Naive B cell (primary cell): Measurements from ENCODE around the gene DHRS3. TPM values are rescaled to one million over a fixed set of nuclear protein-coding genes. Genes with fewer than 3 reads are reported as not detected.
"Not testable (repeated sequence)": the region's sequence is repeated elsewhere in the genome, so short reads cannot be mapped to it uniquely, and the experiment has no call there.

ENCODE experiments used
- ATAC-seq, 2 donors: fragments of 150-1000 bp; cut with Tn5 transposase; 2 replicates each; pipeline ENCODE4 v1.10.0; 2021; ENCODE audit warnings: low read depth in 2 of 2, mild to moderate bottlenecking in 2 of 2, moderate library complexity in 2 of 2
- DNase-seq: peaks from one replicate; pipeline ENCODE4 v3.0.0; 2022
- H3K27ac Mint-ChIP-seq, 6 donors: one replicate each; pipeline ENCODE4 v1.8.0; 2020 to 2022; ENCODE audit warnings: mild to moderate bottlenecking in 6 of 6, mixed read lengths in 6 of 6, moderate library complexity in 5 of 6, inconsistent platforms in 2 of 6
- H3K27me3 Mint-ChIP-seq, 3 donors: one replicate each; pipeline ENCODE4 v1.8.0; 2021 to 2022; ENCODE audit warnings: mixed read lengths in 3 of 3, mild to moderate bottlenecking in 1 of 3
- H3K36me3 Mint-ChIP-seq, 2 donors: one replicate each; pipeline ENCODE4 v1.8.0; 2020 to 2022; ENCODE audit warnings: mixed read lengths in 2 of 2, inconsistent platforms in 1 of 2, mild to moderate bottlenecking in 1 of 2
- H3K4me1 Mint-ChIP-seq, 3 donors: one replicate each; pipeline ENCODE4 v1.8.0; 2020 to 2022; ENCODE audit warnings: mixed read lengths in 3 of 3, inconsistent platforms in 1 of 3, mild to moderate bottlenecking in 1 of 3, moderate library complexity in 1 of 3
- H3K4me3 Mint-ChIP-seq, 8 donors: one replicate each; pipeline ENCODE4 v1.8.0; 2020 to 2022; ENCODE audit warnings: mild to moderate bottlenecking in 8 of 8, mixed read lengths in 8 of 8, moderate library complexity in 8 of 8, inconsistent platforms in 2 of 8
- H3K9me3 Mint-ChIP-seq, 7 donors: one replicate each; pipeline ENCODE4 v1.8.0; 2020 to 2022; ENCODE audit warnings: mixed read lengths in 7 of 7, mild to moderate bottlenecking in 5 of 7, inconsistent platforms in 2 of 7, moderate library complexity in 1 of 7
- polyA plus RNA-seq, 6 donors: library from polyadenylated mRNA; unstranded; fragments of 300-500 nt; fragmentation: Illumina TruSeq; gene quantifications; one replicate each; pipeline ENCODE4 v1.2.3, GENCODE V29; 2021; ENCODE audit warnings: low read depth in 6 of 6

The DHRS3 gene
- polyA plus RNA-seq, 6 donors from 2014 or later: 0.21 to 1.9 (median 0.47) TPM; not detected in 1

DNA sequence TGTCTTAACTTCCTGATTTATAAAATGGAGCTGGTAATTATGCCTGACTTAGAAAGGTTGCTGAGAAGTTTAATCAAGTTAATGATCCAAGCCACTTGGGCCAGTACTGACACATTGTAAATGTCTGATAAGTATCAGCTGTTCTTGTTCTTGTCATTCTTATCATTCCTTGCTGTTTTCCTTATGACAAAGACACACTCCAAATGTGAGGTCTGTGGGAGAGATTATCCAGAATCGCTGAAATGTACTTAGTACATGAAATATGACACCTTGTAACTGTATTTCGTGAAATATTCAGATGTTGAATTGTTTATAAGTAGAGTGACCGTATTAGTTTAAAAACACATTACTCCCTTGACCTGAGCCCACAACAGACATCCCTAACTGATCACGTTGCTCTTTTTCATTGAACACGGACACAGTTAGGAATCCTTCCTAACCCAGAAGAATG, 32.0 kb upstream of the DHRS3 start:
- H3K9me3 Mint-ChIP-seq: no peaks in the 10 kb centered on the region
- H3K4me3 Mint-ChIP-seq: no peak overlapping the region
- H3K36me3 Mint-ChIP-seq: no peaks in the 10 kb centered on the region
- no peak overlapping the region for H3K27ac Mint-ChIP-seq
- no peaks in the 10 kb centered on the region for H3K4me1 Mint-ChIP-seq
- peaks cover 22 to 56% (median 38%) of the 10 kb centered on the region in 3 donors for H3K27me3 Mint-ChIP-seq
- no peak for DNase-seq
- ATAC-seq: no peak

DNA sequence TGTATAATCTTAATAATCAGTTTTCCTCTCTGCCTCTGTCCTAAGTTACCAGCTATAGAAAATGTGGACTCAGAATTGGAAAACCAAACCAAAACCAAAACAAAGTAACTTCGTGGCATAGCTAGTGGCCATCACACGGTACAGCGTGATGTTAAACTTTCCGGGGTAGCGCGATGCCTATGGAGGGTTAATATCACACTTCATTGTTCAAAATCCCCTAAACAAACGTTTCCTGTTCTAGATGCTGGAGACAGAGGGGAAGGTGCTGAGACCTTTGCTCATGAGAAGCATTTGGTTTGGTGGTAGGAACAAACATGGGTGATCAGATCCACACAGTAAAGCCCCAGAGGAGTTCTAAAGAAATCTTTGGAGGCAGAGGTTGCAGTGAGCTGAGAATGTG, 30.7 kb upstream of the DHRS3 start:
- H3K4me1 Mint-ChIP-seq: no peaks in the 10 kb centered on the region
- no peaks in the 10 kb centered on the region for H3K9me3 Mint-ChIP-seq
- H3K4me3 Mint-ChIP-seq: no peak overlapping the region
- H3K27me3 Mint-ChIP-seq: peaks cover 22 to 64% (median 40%) of the 10 kb centered on the region in 3 donors
- H3K27ac Mint-ChIP-seq: no peak overlapping the region
- ATAC-seq (no peak), DNase-seq (no peak)
- H3K36me3 Mint-ChIP-seq: no peaks in the 10 kb centered on the region

DNA sequence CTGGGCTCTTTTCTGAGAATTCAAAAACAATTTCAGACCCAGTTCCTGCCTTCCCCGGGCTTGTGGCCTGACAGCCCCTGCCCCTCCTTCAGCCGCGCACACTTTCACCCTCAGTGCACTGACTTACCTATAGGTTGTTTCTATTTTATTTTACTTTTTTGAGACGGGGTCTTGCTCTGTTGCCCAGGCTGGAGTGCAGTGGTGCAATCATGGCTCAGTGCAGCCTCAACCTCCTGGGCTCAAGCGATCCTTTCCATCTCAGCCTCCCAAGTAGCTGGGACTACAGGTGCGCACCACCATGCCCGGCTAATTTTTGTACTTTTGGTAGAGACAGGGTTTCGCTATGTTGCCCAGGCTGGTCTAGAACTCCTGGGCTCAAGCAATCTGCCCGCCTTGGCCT, 27.4 kb upstream of the DHRS3 start:
- ATAC-seq, H3K4me1 Mint-ChIP-seq, DNase-seq, H3K27ac Mint-ChIP-seq, H3K4me3 Mint-ChIP-seq, H3K36me3 Mint-ChIP-seq: not testable (repeated sequence)
- Mint-ChIP-seq H3K9me3 (peaks cover 5 to 20% (median 15%) of the 10 kb centered on the region in 7 donors), H3K27me3 (peaks cover 14 to 48% (median 24%) of the 10 kb centered on the region in 3 donors)

DNA sequence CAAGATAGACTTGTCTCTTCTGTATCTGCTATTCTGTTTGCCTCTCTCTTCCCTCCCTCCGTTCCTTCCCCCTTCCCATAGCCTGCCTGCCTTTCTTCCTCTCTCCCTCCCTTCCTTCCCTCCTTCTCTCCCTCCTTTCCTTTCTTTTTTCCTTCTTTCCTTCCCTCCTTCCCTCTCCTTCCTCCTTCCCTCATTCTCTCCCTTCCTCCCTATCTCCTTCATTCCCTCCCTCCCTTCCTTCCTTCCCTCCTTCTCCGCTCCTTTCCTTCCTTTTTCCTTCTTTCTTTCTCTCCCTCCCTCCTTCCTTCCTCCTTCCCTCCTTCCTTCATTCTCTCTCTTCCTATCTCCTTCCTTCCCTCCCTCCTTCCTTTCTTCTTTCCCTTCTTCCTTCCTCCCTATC, 26.8 kb upstream of the DHRS3 start:
- DNase-seq: no peak
- H3K9me3 Mint-ChIP-seq: peaks cover 5 to 26% (median 17%) of the 10 kb centered on the region in 7 donors
- ATAC-seq: no peak
- H3K4me1 Mint-ChIP-seq: no peaks in the 10 kb centered on the region
- H3K27ac Mint-ChIP-seq: no peak overlapping the region
- H3K36me3 Mint-ChIP-seq: peaks cover 5 to 14% of the 10 kb centered on the region in 2 donors
- peaks cover 14 to 43% (median 20%) of the 10 kb centered on the region in 3 donors for H3K27me3 Mint-ChIP-seq
- H3K4me3 Mint-ChIP-seq: no peak overlapping the region

DNA sequence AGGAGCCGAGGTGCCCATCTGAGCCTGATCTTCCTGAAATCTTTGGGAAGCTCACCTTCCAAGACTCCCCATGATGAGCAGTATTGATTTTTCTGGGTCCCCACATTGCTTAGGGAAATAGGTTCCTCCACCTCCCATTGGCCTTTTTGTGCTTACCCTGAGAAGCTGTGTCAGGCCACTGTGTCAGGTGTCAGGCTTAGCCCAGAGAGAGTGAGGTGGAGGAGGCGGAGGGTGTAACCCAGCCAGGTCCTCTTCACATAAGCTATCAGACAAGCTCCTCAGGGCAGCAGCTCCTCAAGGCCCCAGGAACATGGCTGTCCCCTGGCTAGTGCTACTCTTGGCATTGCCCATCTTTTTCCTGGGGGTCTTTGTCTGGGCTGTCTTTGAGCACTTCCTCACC, 26.2 kb upstream of the DHRS3 start:
- Mint-ChIP-seq H3K4me1 (no peaks in the 10 kb centered on the region), H3K36me3 (peaks cover 5 to 15% of the 10 kb centered on the region in 2 donors), H3K4me3 (no peak overlapping the region), H3K9me3 (peaks cover 5 to 32% (median 23%) of the 10 kb centered on the region in 7 donors), H3K27me3 (peaks cover 13 to 37% (median 16%) of the 10 kb centered on the region in 3 donors), H3K27ac (no peak overlapping the region)
- ATAC-seq: no peak
- no peak for DNase-seq

DNA sequence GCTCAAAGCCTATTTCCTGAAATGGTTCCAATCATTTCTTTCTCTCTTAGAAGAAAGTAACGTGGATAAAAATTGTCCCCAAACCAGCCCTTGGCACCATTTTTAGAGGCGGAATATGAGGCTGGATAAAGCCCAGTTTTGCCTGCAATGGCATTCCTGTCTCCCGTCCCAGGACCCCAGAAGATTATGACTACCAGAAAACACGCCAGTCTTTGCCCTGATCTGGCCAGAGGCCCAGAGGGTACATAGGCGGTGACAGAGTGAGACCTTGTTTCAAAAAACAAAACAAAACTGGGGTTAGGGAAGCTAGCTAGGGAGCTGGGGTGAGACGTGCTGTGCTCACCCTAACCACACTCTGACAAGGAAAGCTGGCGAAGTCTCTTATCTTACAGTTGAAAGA, 25.8 kb upstream of the DHRS3 start, which contains the start of gene AADACL4:
Gene AADACL4, plus strand, starts transcription at position 301 of the 400 bp plus-strand sequence. CDS start 462 bp downstream, outside the sequence.
- Mint-ChIP-seq H3K4me3 (no peak within 1 kb of the TSS), H3K36me3 (peaks cover 5 to 15% of the 10 kb centered on the region in 2 donors), H3K27ac (no peak within 1 kb of the TSS), H3K9me3 (peaks cover 7 to 37% (median 25%) of the 10 kb centered on the region in 7 donors), H3K27me3 (peaks cover 8 to 36% (median 14%) of the 10 kb centered on the region in 3 donors), H3K4me1 (no peaks in the 10 kb centered on the region)
- no peak for ATAC-seq
- DNase-seq: no peak

DNA sequence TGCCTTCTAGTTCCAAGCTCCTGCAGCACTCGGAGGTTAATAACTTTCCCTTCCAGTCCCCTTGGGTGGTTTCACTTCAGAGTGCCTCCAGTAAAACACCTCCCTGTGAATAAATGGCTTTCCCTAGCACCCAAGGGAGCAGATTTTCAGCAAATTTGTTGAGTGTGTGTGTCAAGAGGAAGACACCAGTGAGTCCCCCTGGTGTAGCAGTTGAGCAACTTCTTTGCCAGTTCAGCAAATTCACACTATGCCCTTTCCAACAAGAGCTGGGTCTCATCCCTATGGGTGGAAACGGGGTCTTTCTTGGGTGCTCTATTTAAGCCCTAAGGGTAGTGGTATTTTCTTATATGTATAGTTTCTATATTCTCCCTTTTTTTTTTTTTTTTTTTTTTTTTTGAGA, 25.1 kb upstream of the DHRS3 start:
- no peak for ATAC-seq
- H3K4me1 Mint-ChIP-seq: no peaks in the 10 kb centered on the region
- H3K9me3 Mint-ChIP-seq: peaks cover 8 to 41% (median 25%) of the 10 kb centered on the region in 7 donors
- peaks cover 6 to 35% (median 17%) of the 10 kb centered on the region in 3 donors for H3K27me3 Mint-ChIP-seq
- no peak for DNase-seq
- H3K4me3 Mint-ChIP-seq: no peak overlapping the region
- H3K27ac Mint-ChIP-seq: no peak overlapping the region
- peaks cover 5 to 15% of the 10 kb centered on the region in 2 donors for H3K36me3 Mint-ChIP-seq

DNA sequence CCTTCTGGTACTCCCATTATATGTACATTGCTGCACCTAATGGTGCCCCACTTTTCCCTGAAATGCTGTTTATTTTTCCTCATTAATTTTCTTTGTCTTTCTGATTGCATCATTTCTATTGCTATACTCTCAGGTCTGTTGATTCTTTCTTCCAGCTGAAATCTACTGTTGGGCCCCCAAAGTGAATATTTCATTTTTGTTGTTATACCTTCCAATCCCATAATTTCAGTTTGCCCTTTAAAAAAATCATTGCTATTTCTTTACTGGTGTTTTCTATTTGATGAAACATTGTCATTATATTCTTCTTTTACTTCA, 22.9 kb upstream of the DHRS3 start:
- H3K4me3 Mint-ChIP-seq: no peak overlapping the region
- H3K36me3 Mint-ChIP-seq: peaks cover 5 to 15% of the 10 kb centered on the region in 2 donors
- no peak for ATAC-seq
- H3K27me3 Mint-ChIP-seq: peaks cover 0 to 23% (median 13%) of the 10 kb centered on the region in 3 donors
- H3K9me3 Mint-ChIP-seq: peaks cover 8 to 41% (median 25%) of the 10 kb centered on the region in 7 donors
- H3K27ac Mint-ChIP-seq: peak overlapping the region in 1 of 6 donors; percentile 58
- H3K4me1 Mint-ChIP-seq: no peaks in the 10 kb centered on the region
- DNase-seq: no peak

DNA sequence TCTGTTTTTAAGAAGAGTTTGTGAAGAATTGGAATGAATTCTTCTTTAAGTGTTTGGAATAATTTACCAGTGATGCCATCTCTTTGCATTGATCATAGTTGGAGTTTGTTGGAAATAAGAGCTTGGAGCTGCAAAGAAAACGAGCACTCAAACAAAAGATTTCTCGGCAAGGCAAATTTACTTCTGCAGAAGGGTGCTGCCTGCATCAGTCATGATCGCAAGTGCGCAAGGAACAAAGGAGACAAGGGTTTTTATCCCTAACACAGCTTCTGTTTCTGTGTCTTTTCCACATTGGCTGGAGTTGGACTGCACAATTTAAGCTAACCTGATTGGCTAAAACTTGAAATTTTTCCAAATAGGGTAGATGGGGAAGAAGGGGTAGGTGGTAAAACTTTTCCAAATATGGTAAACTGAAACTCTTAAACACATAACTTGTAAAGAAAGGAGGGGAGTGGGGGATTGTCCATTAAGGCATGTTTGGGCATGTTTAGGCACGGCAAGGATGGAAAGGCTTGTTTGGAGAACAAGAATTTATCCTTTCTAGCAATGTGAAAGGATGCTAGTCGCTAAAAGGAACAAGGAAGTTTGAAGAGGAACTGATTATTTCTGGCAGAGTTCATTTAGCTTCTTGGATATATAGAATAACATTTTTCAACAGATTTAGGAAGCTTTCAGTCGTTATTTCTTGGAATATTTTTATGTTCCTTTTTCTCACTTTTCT, 22.4 kb upstream of the DHRS3 start:
- Mint-ChIP-seq H3K36me3 (peaks cover 5 to 15% of the 10 kb centered on the region in 2 donors), H3K27me3 (peaks cover 0 to 20% (median 14%) of the 10 kb centered on the region in 3 donors), H3K4me3 (no peak overlapping the region), H3K9me3 (peaks cover 8 to 41% (median 25%) of the 10 kb centered on the region in 7 donors), H3K27ac (no peak overlapping the region), H3K4me1 (no peaks in the 10 kb centered on the region)
- ATAC-seq (no peak), DNase-seq (no peak)

DNA sequence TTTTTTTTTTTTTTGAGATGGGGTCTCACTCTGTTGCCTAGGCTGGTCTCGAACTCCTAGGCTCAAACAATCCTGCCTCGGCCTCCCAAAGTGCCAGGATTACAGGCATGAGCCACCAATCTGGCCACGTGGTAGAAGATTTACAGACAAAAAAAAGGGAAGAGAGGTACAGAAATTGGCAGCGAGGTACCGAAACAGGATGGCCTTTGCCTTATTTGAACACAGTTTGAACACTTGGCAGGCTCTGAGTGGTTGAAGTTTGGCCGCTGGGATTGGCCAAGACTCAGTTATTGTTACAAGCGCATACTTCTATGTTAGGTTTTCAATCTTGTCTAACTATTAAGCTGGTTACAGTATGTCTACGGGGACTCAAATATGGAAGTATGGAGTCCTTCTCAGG, 19.7 kb upstream of the DHRS3 start:
- no peak for ATAC-seq
- H3K27me3 Mint-ChIP-seq: peaks cover 0 to 13% (median 8%) of the 10 kb centered on the region in 3 donors
- peaks cover 8 to 39% (median 25%) of the 10 kb centered on the region in 7 donors for H3K9me3 Mint-ChIP-seq
- no peak overlapping the region for H3K4me3 Mint-ChIP-seq
- H3K36me3 Mint-ChIP-seq: peaks cover 5 to 15% of the 10 kb centered on the region in 2 donors
- no peak overlapping the region for H3K27ac Mint-ChIP-seq
- DNase-seq: no peak
- H3K4me1 Mint-ChIP-seq: no peaks in the 10 kb centered on the region

DNA sequence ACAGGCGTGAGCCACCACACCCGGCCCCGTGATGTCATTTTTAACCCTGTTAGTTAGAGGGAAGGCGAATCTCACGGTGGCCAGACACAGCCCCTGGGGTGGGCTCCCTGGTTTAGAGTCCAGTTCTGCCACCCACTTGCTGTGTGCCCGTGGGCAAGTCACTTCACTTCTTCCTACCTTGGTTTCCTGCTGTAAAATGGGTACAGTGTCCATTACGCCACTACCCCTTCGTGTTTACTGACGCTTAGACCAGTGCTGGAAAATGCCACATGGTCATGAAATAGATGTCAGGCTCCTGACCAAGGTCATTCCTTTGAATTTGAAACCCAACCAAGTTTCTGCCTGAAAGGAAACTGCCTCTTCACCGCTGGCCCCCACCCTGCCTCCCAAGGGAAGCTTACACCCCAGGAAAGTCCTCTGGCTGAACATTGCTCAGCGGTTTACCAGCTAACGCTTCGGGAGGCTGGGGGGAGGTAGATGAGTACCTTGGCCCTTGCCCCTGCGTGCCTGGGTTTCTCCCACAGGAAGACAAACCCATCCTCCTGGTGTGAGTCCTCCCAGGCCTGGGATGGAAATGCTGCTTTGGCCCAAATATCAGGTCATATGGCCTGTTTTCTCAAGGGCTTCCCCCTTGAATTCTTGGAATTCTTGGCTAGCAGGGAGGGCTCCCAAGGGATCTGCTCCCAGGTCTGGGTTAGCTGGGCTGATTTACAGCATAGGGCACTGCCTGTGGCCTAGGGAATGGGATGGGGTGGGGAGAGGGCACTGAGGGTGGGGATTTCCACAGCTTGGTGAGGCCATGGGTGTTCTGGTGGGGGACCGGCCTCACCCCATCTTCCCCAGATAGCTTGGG, 18.3 kb upstream of the DHRS3 start:
- ATAC-seq (no peak), DNase-seq (no peak)
- Mint-ChIP-seq H3K27ac (no peak overlapping the region), H3K27me3 (peaks cover 0 to 17% (median 8%) of the 10 kb centered on the region in 3 donors), H3K4me1 (no peaks in the 10 kb centered on the region), H3K9me3 (peaks cover 6 to 29% (median 22%) of the 10 kb centered on the region in 7 donors), H3K4me3 (no peak overlapping the region), H3K36me3 (peaks cover 5 to 15% of the 10 kb centered on the region in 2 donors)

DNA sequence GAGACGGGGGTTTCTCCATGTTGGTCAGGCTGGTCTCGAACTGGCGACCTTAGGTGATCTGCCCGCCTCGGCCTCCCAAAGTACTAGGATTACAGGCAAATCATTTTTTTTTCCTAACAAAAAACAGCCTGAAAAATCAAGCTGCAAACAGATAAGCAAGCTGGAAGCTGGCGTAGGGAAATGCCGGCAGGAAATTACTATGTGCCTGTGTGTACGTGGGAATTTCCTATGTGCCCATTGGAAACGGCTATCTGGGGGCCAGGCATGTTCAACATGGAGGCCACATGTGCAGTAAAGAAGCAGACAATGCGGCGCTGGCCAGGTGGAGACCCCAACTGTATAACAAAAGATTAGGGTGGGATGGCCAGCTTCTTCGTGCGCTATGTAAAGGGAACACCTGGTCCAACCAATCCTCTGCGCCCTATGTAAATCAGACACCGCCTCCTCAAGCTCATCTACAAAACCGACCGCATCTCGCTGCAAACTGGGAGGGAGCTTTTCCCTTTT, 16.7 kb upstream of the DHRS3 start:
- Mint-ChIP-seq H3K27me3 (peaks cover 0 to 17% (median 8%) of the 10 kb centered on the region in 3 donors), H3K9me3 (peaks cover 0 to 14% (median 7%) of the 10 kb centered on the region in 7 donors), H3K36me3 (no peaks in the 10 kb centered on the region), H3K4me1 (no peaks in the 10 kb centered on the region), H3K4me3 (peak overlapping the region in 1 of 8 donors; percentile 30), H3K27ac (no peak overlapping the region)
- no peak for DNase-seq
- no peak for ATAC-seq

DNA sequence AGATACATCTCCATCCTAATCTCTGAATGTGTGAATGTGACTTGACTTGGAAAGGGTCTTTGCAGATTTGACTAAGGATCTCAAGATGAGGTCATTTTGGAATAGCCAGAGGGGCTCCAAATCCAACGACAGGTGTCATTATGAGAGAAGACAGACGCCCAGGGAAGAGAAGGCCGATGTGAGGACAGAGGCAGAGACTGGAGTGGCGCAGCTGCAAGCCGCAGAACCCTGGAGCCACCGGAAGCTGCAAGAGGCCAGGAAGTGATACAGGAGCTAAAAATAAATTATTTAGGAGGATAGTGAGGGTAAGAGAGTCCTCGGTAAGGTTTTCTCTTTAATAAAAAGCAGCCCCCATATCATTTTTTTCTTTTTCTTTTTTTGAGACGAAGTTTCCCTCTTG, 16.1 kb upstream of the DHRS3 start:
- DNase-seq (no peak), ATAC-seq (no peak)
- Mint-ChIP-seq H3K27me3 (peaks cover 0 to 17% (median 8%) of the 10 kb centered on the region in 3 donors), H3K4me1 (no peaks in the 10 kb centered on the region), H3K36me3 (no peaks in the 10 kb centered on the region), H3K9me3 (peaks cover 0 to 8% (median 3%) of the 10 kb centered on the region in 7 donors), H3K27ac (no peak overlapping the region), H3K4me3 (no peak overlapping the region)
